Osteocyte (in vitro differentiated cells): ENCODE results near the gene NR1D1. TPM values are rescaled to one million over a fixed set of nuclear protein-coding genes. Genes with fewer than 3 reads are reported as not detected.
A peak's percentile ranks its signal among the peaks of the same experiment; 100 is the strongest.

Experiments
- DNase-seq: peaks from one replicate; pipeline ENCODE4 v3.0.0; 2021; ENCODE audit warnings: mixed read lengths; ENCODE audit not compliant: unreplicated experiment; ENCODE audit errors: extremely low spot score
- H3K27ac Mint-ChIP-seq: one replicate; pipeline ENCODE4 v1.8.0; 2021; ENCODE audit warnings: mild to moderate bottlenecking, mixed read lengths; ENCODE audit not compliant: unreplicated experiment
- H3K27me3 Mint-ChIP-seq: one replicate; pipeline ENCODE4 v1.8.0; 2021; ENCODE audit warnings: mixed read lengths; ENCODE audit not compliant: unreplicated experiment
- H3K36me3 Mint-ChIP-seq: one replicate; pipeline ENCODE4 v1.8.0; 2021; ENCODE audit warnings: mixed read lengths; ENCODE audit not compliant: unreplicated experiment
- H3K4me1 Mint-ChIP-seq: one replicate; pipeline ENCODE4 v1.8.0; 2021; ENCODE audit warnings: mixed read lengths; ENCODE audit not compliant: unreplicated experiment
- H3K4me3 Mint-ChIP-seq: one replicate; pipeline ENCODE4 v1.8.0; 2021; ENCODE audit warnings: mild to moderate bottlenecking, moderate library complexity, mixed read lengths; ENCODE audit not compliant: unreplicated experiment
- H3K9me3 Mint-ChIP-seq: one replicate; pipeline ENCODE4 v1.8.0; 2021; ENCODE audit warnings: mixed read lengths; ENCODE audit not compliant: unreplicated experiment
- CTCF ChIP-seq: fragments of 200-600 bp; sonication (generic); IDR thresholded peaks from 2 replicates; pipeline ENCODE4 v1.5.0; 2021; ENCODE audit warnings: antibody characterized with exemption, mild to moderate bottlenecking, moderate library complexity
- total RNA-seq: library from RNA; stranded (reverse); gene quantifications from 2 replicates; pipeline ENCODE4 v1.2.1, GENCODE V29; 2021

The NR1D1 gene
- total RNA-seq, 1 donor from 2014 or later: 6.9 TPM

- no peaks in the 10 kb centered on the region for H3K9me3 Mint-ChIP-seq
- no peaks in the 10 kb centered on the region for H3K27me3 Mint-ChIP-seq
- peak overlapping the region; percentile 87 for H3K4me3 Mint-ChIP-seq
- DNase-seq: no peak
- H3K4me1 Mint-ChIP-seq: peaks cover 71% of the 10 kb centered on the region
- H3K27ac Mint-ChIP-seq: peak overlapping the region; percentile 80
- no peak for TF ChIP-seq CTCF
- no peaks in the 10 kb centered on the region for H3K36me3 Mint-ChIP-seq
These were observed 35.2 kb downstream of the NR1D1 start for GRCh38 chr17:40064971-40065768.

DNA sequence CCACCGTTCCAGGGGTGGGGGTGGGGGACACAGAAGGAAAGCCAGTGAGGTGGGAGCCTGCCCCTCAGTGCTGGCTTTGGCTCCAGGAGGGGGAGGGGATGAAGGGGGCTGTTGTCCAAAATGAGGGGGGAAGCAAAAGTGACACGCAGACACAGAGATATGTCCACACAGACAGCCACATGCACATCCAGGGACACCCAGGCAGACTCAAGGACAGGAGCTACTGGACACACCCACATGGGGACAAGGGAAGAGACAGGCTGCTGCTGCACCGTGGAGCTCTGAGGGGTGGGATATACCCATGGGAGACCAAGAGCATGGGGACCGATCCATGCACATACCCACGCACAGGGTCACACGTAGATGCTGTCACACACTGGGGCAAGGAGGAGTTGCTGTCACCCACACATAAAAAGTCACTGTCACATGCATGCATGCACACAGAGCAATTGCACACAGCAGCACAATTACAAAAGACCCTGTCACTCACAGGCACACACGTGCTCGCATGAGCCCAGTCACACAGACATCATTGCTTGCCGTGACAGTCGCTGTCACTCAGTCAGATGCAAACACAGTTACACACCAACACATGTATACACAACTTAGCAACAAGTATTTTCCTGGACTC lies 36.4 kb downstream of the NR1D1 start:
- Mint-ChIP-seq H3K36me3 (no peaks in the 10 kb centered on the region), H3K27ac (peak overlapping the region; percentile 57), H3K4me3 (peak overlapping the region; percentile 87), H3K4me1 (peaks cover 59% of the 10 kb centered on the region), H3K9me3 (no peaks in the 10 kb centered on the region), H3K27me3 (no peaks in the 10 kb centered on the region)
- no peak for DNase-seq
- no peak for TF ChIP-seq CTCF

- peak overlapping the region; percentile 87 for H3K4me3 Mint-ChIP-seq
- no peaks in the 10 kb centered on the region for H3K36me3 Mint-ChIP-seq
- peaks cover 54% of the 10 kb centered on the region for H3K4me1 Mint-ChIP-seq
- no peaks in the 10 kb centered on the region for H3K27me3 Mint-ChIP-seq
- TF ChIP-seq CTCF: no peak
- H3K27ac Mint-ChIP-seq: peak overlapping the region; percentile 57
- no peak for DNase-seq
- H3K9me3 Mint-ChIP-seq: no peaks in the 10 kb centered on the region
These were observed 37.1 kb downstream of the NR1D1 start for GRCh38 chr17:40063187-40063771.

- Mint-ChIP-seq H3K27ac (peak within 1 kb of the TSS; percentile 57), H3K4me3 (peak within 1 kb of the TSS; percentile 87), H3K9me3 (no peaks in the 10 kb centered on the region), H3K36me3 (no peaks in the 10 kb centered on the region), H3K27me3 (no peaks in the 10 kb centered on the region), H3K4me1 (peaks cover 52% of the 10 kb centered on the region)
- DNase-seq: no peak
- TF ChIP-seq CTCF: peak; percentile 28
These were observed 37.8 kb downstream of the NR1D1 start, which contains the start of gene THRA for GRCh38 chr17:40062329-40063186. Gene THRA (plus strand): TSS chr17:40062965. CDS start chr17:40074489, 11,524 bp downstream.
